AG04449 (cell line): Measurements from ENCODE around the gene GPS1.

Experiments used
- CTCF ChIA-PET: fragments of 350-600 bp; formaldehyde crosslinking; extraction: SDS; loops from one replicate; lab custom pipeline; 2021; ENCODE audit warnings: antibody characterized with exemption; lab: Yijun Ruan, JAX
- POLR2A ChIA-PET: fragments of 400-600, 350-600 bp; formaldehyde crosslinking; extraction: SDS; loops from one replicate; lab custom pipeline; 2020; ENCODE audit warnings: antibody characterized with exemption, inconsistent platforms; lab: Yijun Ruan, JAX
- DNase-seq: peaks from one replicate; pipeline ENCODE4 v3.0.0-alpha.2; 2010; ENCODE audit warnings: low read depth, low spot score
- H3K4me3 ChIP-seq: 2 replicates; pipeline ENCODE4 v1.5.1; 2011; ENCODE audit warnings: low read depth, mild to moderate bottlenecking, control low read depth, low read length
- CTCF ChIP-seq: IDR thresholded peaks from one replicate; pipeline ENCODE4 v1.5.1; 2011; ENCODE audit warnings: mild to moderate bottlenecking, moderate library complexity, low read length, control low read depth, inconsistent platforms; ENCODE audit not compliant: insufficient read depth; ENCODE audit errors: missing control alignments

Gene GPS1

GRCh38 chr17:82022981-82023446, 28.7 kb upstream of the GPS1 start, which contains the start of gene LRRC45:
TSS of gene LRRC45 (plus strand) at chr17:82023305. CDS start at chr17:82023644, 339 bp downstream.
- POLR2A ChIA-PET: interaction anchor here (0.7 to 1.0 kb wide), 6 partner anchors 8 to 233 kb away, joined by 3 to 4 read pairs (median 3); partner anchors contain the start of genes DCXR, RAC3 and SLC16A3
- peak within 1 kb of the TSS; percentile 81 for H3K4me3 ChIP-seq
- DNase-seq: peak; percentile 94
- CTCF ChIA-PET: interaction anchor here (0.6 to 10.7 kb wide), 13 partner anchors 9 to 133 kb away, joined by 3 to 290 read pairs (median 7); partner anchors contain the start of genes DCXR, NOTUM and RAC3
- TF ChIP-seq CTCF: no peak

DNA sequence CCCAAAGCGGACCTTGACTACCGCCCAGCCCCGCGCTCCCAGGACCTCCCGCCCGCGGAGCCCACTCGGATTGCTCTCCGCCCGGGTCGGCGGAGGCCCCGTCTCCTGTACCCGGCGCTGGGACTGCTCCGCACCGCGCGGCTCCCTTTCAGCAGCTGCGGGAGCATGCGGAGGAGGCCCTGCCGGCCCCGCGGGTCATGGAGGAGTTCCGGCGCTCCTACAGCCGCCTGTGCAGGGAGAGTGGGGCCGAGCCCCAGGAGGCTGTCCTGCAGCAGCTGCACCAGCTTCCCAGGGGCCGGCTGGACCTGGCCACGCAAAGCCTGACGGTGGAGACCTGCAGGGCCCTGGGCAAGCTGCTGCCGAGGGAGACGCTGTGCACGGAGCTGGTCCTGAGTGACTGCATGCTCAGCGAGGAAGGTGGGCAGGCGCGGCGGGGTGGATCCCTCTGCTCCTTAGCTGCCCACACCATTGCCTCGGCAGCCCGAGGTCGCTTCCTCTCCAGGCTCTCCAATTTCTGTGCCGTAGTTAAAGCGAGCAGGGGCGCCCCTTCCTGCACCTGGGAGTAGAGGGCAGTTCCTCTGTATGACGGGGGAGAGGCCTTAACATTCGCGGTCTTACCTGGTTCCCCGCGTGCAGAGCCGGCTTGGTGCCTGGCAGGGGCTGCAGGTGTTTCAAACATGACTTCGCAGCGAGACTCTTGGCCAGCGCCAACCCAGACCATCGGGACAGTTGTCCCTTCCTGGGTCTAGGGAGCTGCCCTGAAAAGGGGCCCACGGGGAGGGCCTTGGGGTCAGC, 28.1 kb upstream of the GPS1 start:
- H3K4me3 ChIP-seq: peak overlapping the region; percentile 68
- ChIA-PET POLR2A (interaction anchor here (1.0 kb wide), 4 partner anchors 8 to 205 kb away, joined by 3 to 4 read pairs (median 4); partner anchors contain the start of genes DCXR, RAC3 and SLC16A3), CTCF (interaction anchor here (0.6 to 10.7 kb wide), 10 partner anchors 9 to 192 kb away, joined by 3 to 290 read pairs (median 4); partner anchors contain the start of genes DCXR, NOTUM and RAC3)
- no peak for DNase-seq
- TF ChIP-seq CTCF: no peak

GRCh38 chr17:82024859-82025258, 26.8 kb upstream of the GPS1 start:
- DNase-seq: no peak
- CTCF ChIA-PET: interaction anchor here (1.7 to 10.7 kb wide), 2 partner anchors 13 to 63 kb away, joined by 4 to 290 read pairs; partner anchors contain the start of genes DCXR and NOTUM
- H3K4me3 ChIP-seq: no peak overlapping the region
- POLR2A ChIA-PET: no interaction called here
- no peak for TF ChIP-seq CTCF

GRCh38 chr17:82025401-82026107, 26.1 kb upstream of the GPS1 start:
- POLR2A ChIA-PET: interaction anchor here (0.7 kb wide), 1 partner anchor 12 kb away, joined by 3 read pairs; the partner anchor contains the start of gene DCXR
- no peak for DNase-seq
- no peak for TF ChIP-seq CTCF
- no peak overlapping the region for H3K4me3 ChIP-seq
- CTCF ChIA-PET: interaction anchor here (1.1 to 1.7 kb wide), 3 partner anchors 12 to 129 kb away, joined by 3 to 6 read pairs (median 4); partner anchors contain the start of gene DCXR

- POLR2A ChIA-PET: no interaction called here
- CTCF ChIA-PET: interaction anchor here (0.6 to 4.2 kb wide), 5 partner anchors 8 to 128 kb away, joined by 3 to 94 read pairs (median 4); partner anchors contain the start of gene DCXR
- no peak for TF ChIP-seq CTCF
- H3K4me3 ChIP-seq: no peak overlapping the region
- DNase-seq: no peak
Observed at GRCh38 chr17:82028246-82028645, 23.5 kb upstream of the GPS1 start.
